H1 (cell line): Measurements from ENCODE around the gene FBXL17. TPM values are rescaled to one million over a fixed set of nuclear protein-coding genes. Genes with fewer than 3 reads are reported as not detected.

ENCODE experiments used
- CTCF ChIA-PET: fragments of 300-600 bp; sonication (Branson Sonifier 250); formaldehyde crosslinking; loops from one replicate; lab custom pipeline; 2021; ENCODE audit not compliant: partially characterized antibody; lab: Charles Lee
- POLR2A ChIA-PET: fragments of 300-600 bp; sonication (Branson Sonifier 250); formaldehyde crosslinking; loops from one replicate; lab custom pipeline; 2021; ENCODE audit warnings: inconsistent platforms; ENCODE audit not compliant: partially characterized antibody; lab: Charles Lee
- DNase-seq, 2 experiments: peaks; one replicate each; pipeline versions ENCODE4 v3.0.0 to v3.0.0-alpha.2; 2010 to 2022; ENCODE audit warnings: low spot score in 2 of 2, low read depth in 1 of 2, mixed read lengths in 1 of 2
- FAIRE-seq: peaks from 2 replicates; lab custom pipeline; 2011; peaks lifted over from hg19 to GRCh38; lab: Jason Lieb, UNC
- H2AFZ ChIP-seq: 2 replicates; pipeline ENCODE4 v1.8.1; 2012; ENCODE audit warnings: low read length, inconsistent platforms
- H2AK5ac ChIP-seq: 2 replicates; pipeline ENCODE4 v1.6.1; 2013; ENCODE audit warnings: low read depth, low read length
- H2BK120ac ChIP-seq: replicated peaks from 2 replicates; pipeline ENCODE3; 2013; ENCODE audit warnings: low read depth, low read length, inconsistent platforms
- H2BK12ac ChIP-seq: 2 replicates; pipeline ENCODE4 v1.6.1; 2013; ENCODE audit warnings: low read depth, low read length
- H2BK15ac ChIP-seq: 2 replicates; pipeline ENCODE4 v1.6.1; 2013; ENCODE audit warnings: low read length
- H2BK20ac ChIP-seq: 2 replicates; pipeline ENCODE4 v1.6.1; 2013; ENCODE audit warnings: low read length
- H2BK5ac ChIP-seq: 2 replicates; pipeline ENCODE4 v1.6.1; 2013; ENCODE audit warnings: low read depth, low read length
- H3K14ac ChIP-seq: 2 replicates; pipeline ENCODE4 v1.6.1; 2013; ENCODE audit warnings: inconsistent platforms; ENCODE audit not compliant: insufficient read length
- H3K18ac ChIP-seq: 2 replicates; pipeline ENCODE4 v1.6.1; 2013; ENCODE audit warnings: low read length; ENCODE audit errors: extremely low read depth
- H3K23ac ChIP-seq: 2 replicates; pipeline ENCODE4 v1.6.1; 2013; ENCODE audit warnings: inconsistent platforms; ENCODE audit not compliant: insufficient read length
- H3K23me2 ChIP-seq: 2 replicates; pipeline ENCODE4 v1.6.1; 2013; ENCODE audit warnings: low read depth, low read length
- H3K27ac ChIP-seq: 2 replicates; pipeline ENCODE4 v1.6.1; 2011; ENCODE audit warnings: low read depth, low read length, inconsistent platforms
- H3K27me3 ChIP-seq, 4 experiments: replicated peaks in 1 of 4; 1 replicate in 1 of 4; 2 replicates in 3 of 4; pipeline versions ENCODE4 v1.6.1 to v1.8.1; 2011 to 2013; ENCODE audit warnings: low read length in 3 of 4, mild to moderate bottlenecking in 3 of 4, inconsistent platforms in 2 of 4, mixed read lengths in 2 of 4, moderate library complexity in 1 of 4; ENCODE audit not compliant: control insufficient read depth in 3 of 4, insufficient read depth in 3 of 4; ENCODE audit errors: extremely low read depth in 1 of 4
- H3K36me3 ChIP-seq, 4 experiments: 2 replicates each; pipeline versions ENCODE4 v1.6.1 to v1.8.1; 2011 to 2013; ENCODE audit warnings: mild to moderate bottlenecking in 4 of 4, low read length in 3 of 4, moderate library complexity in 2 of 4, control low read depth in 1 of 4, inconsistent platforms in 1 of 4; ENCODE audit not compliant: insufficient read depth in 4 of 4, control insufficient read depth in 2 of 4
- H3K4ac ChIP-seq: replicated peaks from 2 replicates; pipeline ENCODE3; 2013; ENCODE audit warnings: low read length, low read depth, mixed read lengths, inconsistent platforms; ENCODE audit not compliant: insufficient read length
- H3K4me1 ChIP-seq, 4 experiments: replicated peaks in 1 of 4; 1 replicate in 1 of 4; 2 replicates in 3 of 4; pipeline versions ENCODE4 v1.6.1 to v1.8.1; 2011 to 2013; ENCODE audit warnings: low read length in 3 of 4, inconsistent platforms in 2 of 4, mixed read lengths in 1 of 4; ENCODE audit not compliant: insufficient read depth in 4 of 4, control insufficient read depth in 3 of 4
- H3K4me2 ChIP-seq, 2 experiments: 2 replicates each; pipeline versions ENCODE4 v1.6.1 to v1.8.1; 2011 to 2013; ENCODE audit warnings: low read depth in 2 of 2, low read length in 2 of 2, control low read depth in 1 of 2, inconsistent platforms in 1 of 2, mild to moderate bottlenecking in 1 of 2; ENCODE audit not compliant: insufficient read depth in 1 of 2
- H3K4me3 ChIP-seq, 4 experiments: fragments of 200-600, 300-600 bp in 1 of 4; sonication (generic), shearing (Covaris generic), sonication (Bioruptor Twin) in 1 of 4; 2 replicates each; pipeline versions ENCODE4 v1.5.1 to v1.8.1; 2011 to 2016; ENCODE audit warnings: low read length in 4 of 4, low read depth in 3 of 4, control low read depth in 2 of 4, inconsistent platforms in 2 of 4, mild to moderate bottlenecking in 2 of 4, mixed read lengths in 1 of 4, moderate library complexity in 1 of 4; ENCODE audit not compliant: insufficient read depth in 2 of 4; ENCODE audit errors: extremely low read depth in 1 of 4
- H3K56ac ChIP-seq: replicated peaks from 2 replicates; pipeline ENCODE3; 2013; ENCODE audit warnings: low read depth, mild to moderate bottlenecking, mixed read lengths, low read length, inconsistent platforms; ENCODE audit not compliant: insufficient read length
- H3K79me1 ChIP-seq: 2 replicates; pipeline ENCODE4 v1.6.1; 2013; ENCODE audit warnings: low read depth, low read length, control low read depth
- H3K79me2 ChIP-seq, 2 experiments: 2 replicates each; pipeline versions ENCODE4 v1.6.1 to v1.8.1; 2012 to 2013; ENCODE audit warnings: low read length in 2 of 2, mild to moderate bottlenecking in 2 of 2, inconsistent platforms in 1 of 2; ENCODE audit not compliant: insufficient read depth in 2 of 2, control insufficient read depth in 1 of 2
- H3K9ac ChIP-seq, 4 experiments: replicated peaks in 1 of 4; 1 replicate in 1 of 4; 2 replicates in 3 of 4; pipeline versions ENCODE4 v1.6.1 to v1.8.1; 2011 to 2013; ENCODE audit warnings: low read depth in 3 of 4, low read length in 3 of 4, control low read depth in 2 of 4, mild to moderate bottlenecking in 2 of 4, moderate library complexity in 2 of 4, inconsistent platforms in 1 of 4; ENCODE audit errors: extremely low read depth in 1 of 4
- H3K9me3 ChIP-seq, 2 experiments: 2 replicates each; pipeline versions ENCODE4 v1.6.1 to v1.8.1; 2012 to 2013; ENCODE audit warnings: mild to moderate bottlenecking in 2 of 2, moderate library complexity in 2 of 2, control low read depth in 1 of 2, inconsistent platforms in 1 of 2, low read depth in 1 of 2, low read length in 1 of 2, mixed read lengths in 1 of 2; ENCODE audit not compliant: insufficient read depth in 2 of 2
- H4K20me1 ChIP-seq, 2 experiments: replicated peaks in 1 of 2; 2 replicates each; pipeline versions ENCODE3 to v1.8.1; 2011 to 2013; ENCODE audit warnings: inconsistent platforms in 2 of 2, low read length in 2 of 2, mild to moderate bottlenecking in 1 of 2; ENCODE audit not compliant: insufficient read depth in 2 of 2, control insufficient read depth in 1 of 2
- H4K5ac ChIP-seq: 2 replicates; pipeline ENCODE4 v1.6.1; 2013; ENCODE audit warnings: low read length, low read depth, mixed read lengths, inconsistent platforms; ENCODE audit not compliant: insufficient read length
- H4K8ac ChIP-seq: 2 replicates; pipeline ENCODE4 v1.8.0; 2013; ENCODE audit warnings: mild to moderate bottlenecking, moderate library complexity, low read length, inconsistent platforms; ENCODE audit not compliant: insufficient read depth; ENCODE audit errors: extremely low read depth
- H4K91ac ChIP-seq: replicated peaks from 2 replicates; pipeline ENCODE3; 2013; ENCODE audit warnings: low read length, mixed read lengths, inconsistent platforms; ENCODE audit not compliant: insufficient read length
- CEBPB ChIP-seq: IDR thresholded peaks from 2 replicates; pipeline ENCODE4 v1.6.1; 2012; ENCODE audit warnings: low read depth, low read length
- CHD1 ChIP-seq: IDR thresholded peaks from 2 replicates; pipeline ENCODE4 v1.6.1; 2012; ENCODE audit warnings: low read depth, low read length, improper control_type of control experiment
- CTBP2 ChIP-seq: IDR thresholded peaks from 2 replicates; pipeline ENCODE4 v1.7.0; 2011; ENCODE audit warnings: borderline replicate concordance, mild to moderate bottlenecking, moderate library complexity, mixed read lengths, low read length; ENCODE audit not compliant: insufficient read depth, insufficient read length
- EZH2 ChIP-seq: fragments of 200-600 bp; sonication (generic); IDR thresholded peaks from 2 replicates; pipeline ENCODE4 v1.7.1; 2012; ENCODE audit warnings: low read depth, mild to moderate bottlenecking, moderate library complexity, low read length, inconsistent platforms; ENCODE audit not compliant: severe bottlenecking
- HDAC6 ChIP-seq: IDR thresholded peaks from one replicate; pipeline ENCODE4 v1.7.1; 2012; ENCODE audit warnings: low read depth, mild to moderate bottlenecking, inconsistent platforms, low read length, moderate library complexity
- JUN ChIP-seq: IDR thresholded peaks from 2 replicates; pipeline ENCODE4 v1.6.1; 2011; ENCODE audit warnings: low read depth, mild to moderate bottlenecking, improper control_type of control experiment, low read length
- KDM1A ChIP-seq: fragments of 200-600, 300-600 bp; sonication (generic); IDR thresholded peaks from 2 replicates; pipeline ENCODE4 v1.7.1; 2016; ENCODE audit warnings: mild to moderate bottlenecking, low read length, borderline replicate concordance
- MAX ChIP-seq: IDR thresholded peaks from 2 replicates; pipeline ENCODE4 v1.6.1; 2012; ENCODE audit warnings: inconsistent platforms
- POLR2AphosphoS5 ChIP-seq: IDR thresholded peaks from 2 replicates; pipeline ENCODE4 v1.6.1; 2011; ENCODE audit warnings: low read depth, low read length
- RNF2 ChIP-seq: fragments of 200-900, 300-1000 bp; sonication (generic); IDR thresholded peaks from 2 replicates; pipeline ENCODE4 v1.7.1; 2016; ENCODE audit warnings: borderline replicate concordance, low read depth, mild to moderate bottlenecking, antibody characterized with exemption, low read length; ENCODE audit not compliant: poor library complexity, severe bottlenecking; ENCODE audit errors: missing control alignments
- SIRT6 ChIP-seq: IDR thresholded peaks from one replicate; pipeline ENCODE4 v1.7.1; 2012; ENCODE audit warnings: low read length, inconsistent platforms
- SP4 ChIP-seq: IDR thresholded peaks from 2 replicates; pipeline ENCODE4 v1.6.1; 2012; ENCODE audit warnings: low read length, inconsistent platforms
- WGBS, 2 experiments: shearing (Covaris generic) in 1 of 2; methylation state at CpG; one replicate each; pipeline versions ENCODE4 v1.1.6 to v1.1.7; 2013 to 2015; ENCODE audit warnings: low lambda C conversion rate in 2 of 2, mixed read lengths in 2 of 2, inconsistent platforms in 1 of 2, low coverage in 1 of 2, missing lambda C conversion rate in 1 of 2; ENCODE audit not compliant: insufficient replicate concordance in 2 of 2, insufficient coverage in 1 of 2, insufficient read length in 1 of 2; ENCODE audit errors: extremely low coverage in 1 of 2, missing lambda C conversion rate in 1 of 2; 5-methylcytosine and 5-hydroxymethylcytosine counted together
- polyA plus RNA-seq, 7 experiments: library from polyadenylated mRNA; depleted of rRNA in 3 of 7; stranded (reverse) in 5 of 7; unstranded in 2 of 7; fragments of >200 nt in 5 of 7; fragments of 200-250 nt in 2 of 7; gene quantifications; 1 replicate in 5 of 7; 2 replicates in 1 of 7; 4 replicates in 1 of 7; pipeline versions ENCODE4 v1.2.1 to v1.2.3, GENCODE V29; 2011 to 2013; ENCODE audit warnings: missing spikeins in 2 of 7, mixed read lengths in 2 of 7
- total RNA-seq: library from RNA; stranded (reverse); fragmentation: NEBNext Ultra II Directional; extraction: Animal tissue kit (Norgen Biotek cat#: 25700); gene quantifications from 2 replicates; pipeline ENCODE4 v1.2.1, GENCODE V29; 2021
- TF ChIP-seq, protein P1 (sequence below): IDR thresholded peaks from 2 replicates; pipeline ENCODE4 v1.6.1; 2011; ENCODE audit warnings: low read length, improper control_type of control experiment

The FBXL17 gene
- total and polyA plus RNA-seq, 2 of the 8 experiments (the other 6 are each of a cell fraction or from before 2014, with no cell fraction given) = 0.35 to 4.3 TPM

DNA sequence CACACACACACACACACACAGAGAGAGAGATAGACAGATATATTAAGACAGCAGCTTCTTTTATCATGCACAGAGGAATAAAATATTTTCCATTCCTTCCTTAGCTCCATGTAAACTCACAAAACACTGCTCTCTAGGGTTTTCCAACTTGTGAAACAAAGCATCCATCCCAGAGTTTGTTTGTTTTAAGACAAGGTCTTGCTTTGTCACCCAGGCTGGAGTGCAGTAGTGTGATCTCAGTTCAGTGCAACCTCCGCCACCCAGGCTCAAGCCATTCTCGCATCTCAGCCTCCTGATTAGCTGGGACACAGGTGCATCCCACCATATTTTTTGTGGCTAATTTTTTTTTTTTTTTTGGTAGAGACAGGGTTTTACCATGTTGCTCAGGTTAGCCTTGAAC is 298.7 kb downstream of the FBXL17 start:
- no peak for FAIRE-seq
- no peak for DNase-seq
- ChIA-PET CTCF (interaction anchor here (0.6 to 1.5 kb wide), 3 partner anchors 8 to 221 kb away, joined by 3 read pairs; no protein-coding TSS in a partner anchor), POLR2A (interaction anchor here (1.0 kb wide), 1 partner anchor 15 kb away, joined by 5 read pairs; no protein-coding TSS in a partner anchor)
- H3K9me3 ChIP-seq = no peaks in the 10 kb centered on the region
- H3K18ac ChIP-seq = no peak overlapping the region
- no peak overlapping the region for H2AFZ ChIP-seq
- H4K91ac ChIP-seq = peak overlapping the region; percentile 78
- no peak overlapping the region for H2AK5ac ChIP-seq
- no peaks in the 10 kb centered on the region for H3K79me1 ChIP-seq
- no peak overlapping the region for H3K9ac ChIP-seq
- no peak overlapping the region for H3K4ac ChIP-seq
- H3K4me2 ChIP-seq = no peak overlapping the region
- H3K79me2 ChIP-seq = no peaks in the 10 kb centered on the region
- no peak overlapping the region for H4K8ac ChIP-seq
- H3K14ac ChIP-seq = no peak overlapping the region
- no peak overlapping the region for H3K23ac ChIP-seq
- H3K23me2 ChIP-seq = no peaks in the 10 kb centered on the region; the same call in 1 of the 2 replicates
- WGBS, 2 experiments = 97% methylated on average over 2 of the region's 2 CpGs; no CpG with 5 or more reads in 1 of the 2 experiments
- H3K4me1 ChIP-seq = peaks cover 0 to 25% (median 7%) of the 10 kb centered on the region in 4 experiments; a peak in 3 of 7 replicates
- H2BK12ac ChIP-seq = peak overlapping the region; percentile 46; the same call in 1 of the 2 replicates
- no peak overlapping the region for H3K27ac ChIP-seq
- H3K56ac ChIP-seq = no peak overlapping the region
- H2BK120ac ChIP-seq = no peak overlapping the region
- no peaks in the 10 kb centered on the region for H3K27me3 ChIP-seq
- no peak overlapping the region for H3K4me3 ChIP-seq
- H2BK15ac ChIP-seq = no peak overlapping the region
- H2BK5ac ChIP-seq = no peak overlapping the region
- no peak overlapping the region for H4K5ac ChIP-seq
- no peaks in the 10 kb centered on the region for H3K36me3 ChIP-seq
- H2BK20ac ChIP-seq = 0 out of 2 replicates have a peak overlapping the region, but pooled peaks have one; percentile 19
- H4K20me1 ChIP-seq = no peaks in the 10 kb centered on the region
- no peak for TF ChIP-seq CEBPB
- TF ChIP-seq, protein P1, sequence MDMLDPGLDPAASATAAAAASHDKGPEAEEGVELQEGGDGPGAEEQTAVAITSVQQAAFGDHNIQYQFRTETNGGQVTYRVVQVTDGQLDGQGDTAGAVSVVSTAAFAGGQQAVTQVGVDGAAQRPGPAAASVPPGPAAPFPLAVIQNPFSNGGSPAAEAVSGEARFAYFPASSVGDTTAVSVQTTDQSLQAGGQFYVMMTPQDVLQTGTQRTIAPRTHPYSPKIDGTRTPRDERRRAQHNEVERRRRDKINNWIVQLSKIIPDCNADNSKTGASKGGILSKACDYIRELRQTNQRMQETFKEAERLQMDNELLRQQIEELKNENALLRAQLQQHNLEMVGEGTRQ = no peak
- no peak for TF ChIP-seq MAX
- TF ChIP-seq JUN = no peak
- TF ChIP-seq HDAC6 = no peak
- TF ChIP-seq POLR2AphosphoS5 = no peak
- no peak for TF ChIP-seq KDM1A
- TF ChIP-seq RNF2 = no peak
- TF ChIP-seq SP4 = no peak
- TF ChIP-seq SIRT6 = no peak
- no peak for TF ChIP-seq CHD1
- no peak for TF ChIP-seq EZH2
- TF ChIP-seq CTBP2 = no peak
